K562 (cell line): ENCODE data around the gene SEC16A. TPM values are rescaled to one million over a fixed set of nuclear protein-coding genes. Genes with fewer than 3 reads are reported as not detected.

ENCODE experiments used
- BRD9 ChIP-seq: fragments of 450-650 bp; IDR thresholded peaks from 2 replicates; pipeline ENCODE4 v1.6.1; 2018; ENCODE audit warnings: low read depth; ENCODE audit not compliant: partially characterized antibody
- CHD1 ChIP-seq: fragments of 200-600 bp; sonication (generic); IDR thresholded peaks from one replicate; pipeline ENCODE4 v1.6.1; 2012; ENCODE audit warnings: mild to moderate bottlenecking, moderate library complexity, low read length, inconsistent platforms
- E2F4 ChIP-seq: sonication (generic); formaldehyde crosslinking; IDR thresholded peaks from 2 replicates; pipeline ENCODE4 v1.8.0; 2022; ENCODE audit warnings: mild to moderate bottlenecking, low read depth, missing genetic modification reagents
- FOSL1 ChIP-seq: fragments of 200-800 bp; sonication (Bioruptor generic); conservative IDR thresholded peaks from 2 replicates; pipeline ENCODE4 v1.6.1; 2016; ENCODE audit warnings: missing genetic modification characterization, missing compliant biosample characterization
- NFATC3 ChIP-seq: fragments of 450-650 bp; IDR thresholded peaks from 2 replicates; pipeline ENCODE4 v1.6.1; 2017; ENCODE audit warnings: mild to moderate bottlenecking
- OTX1 ChIP-seq: fragments of 450-650 bp; formaldehyde crosslinking; IDR thresholded peaks from 2 replicates; pipeline ENCODE4 v1.4.0; 2022; ENCODE audit warnings: mild to moderate bottlenecking
- PRMT5 ChIP-seq: sonication (generic); formaldehyde crosslinking; IDR thresholded peaks from 2 replicates; pipeline ENCODE4 v1.5.0; 2020; ENCODE audit warnings: missing genetic modification reagents
- RERE ChIP-seq: sonication (generic); formaldehyde crosslinking; IDR thresholded peaks from 2 replicates; pipeline ENCODE4 v1.8.0; 2023; ENCODE audit warnings: missing genetic modification reagents, mild to moderate bottlenecking, borderline replicate concordance
- TEAD1 ChIP-seq, 2 experiments: fragments of 450-650 bp in 1 of 2; sonication (generic) in 1 of 2; formaldehyde crosslinking; IDR thresholded peaks; 2 replicates each; pipeline versions ENCODE4 v1.4.0 to v1.8.0; 2020 to 2022; ENCODE audit warnings: mild to moderate bottlenecking in 2 of 2, missing genetic modification reagents in 1 of 2
- TEAD4 ChIP-seq, 2 experiments: sonication (generic) in 1 of 2; formaldehyde crosslinking in 1 of 2; IDR thresholded peaks; 2 replicates each; pipeline versions ENCODE4 v1.6.1 to v1.8.0; 2012 to 2022; ENCODE audit warnings: borderline replicate concordance in 1 of 2, inconsistent platforms in 1 of 2, low read length in 1 of 2, mild to moderate bottlenecking in 1 of 2, missing genetic modification reagents in 1 of 2
- TFAP4 ChIP-seq: sonication (generic); formaldehyde crosslinking; IDR thresholded peaks from 2 replicates; pipeline ENCODE4 v1.8.0; 2022; ENCODE audit warnings: missing genetic modification reagents, mild to moderate bottlenecking, moderate library complexity, borderline replicate concordance
- TGIF2 ChIP-seq: sonication (generic); formaldehyde crosslinking; IDR thresholded peaks from 2 replicates; pipeline ENCODE4 v1.8.1; 2022; ENCODE audit warnings: mild to moderate bottlenecking, missing genetic modification reagents, moderate library complexity
- ZNF592 ChIP-seq: fragments of 450-650 bp; IDR thresholded peaks from 2 replicates; pipeline ENCODE4 v1.6.1; 2017; ENCODE audit warnings: antibody characterized with exemption, mild to moderate bottlenecking
- polyA plus RNA-seq, 8 experiments: library from polyadenylated mRNA; depleted of rRNA in 4 of 8; stranded (reverse) in 5 of 8; unstranded in 3 of 8; fragments of >200 nt; fragmentation: Nextera tagmentation in 2 of 8; fragmentation: Illumina TruSeq in 1 of 8; extraction: Ambion mirVana in 2 of 8; extraction: Trizol in 1 of 8; gene quantifications; 2 replicates each; pipeline versions ENCODE4 v1.2.1 to v1.2.3, GENCODE V29; 2011 to 2014; ENCODE audit warnings: inconsistent platforms in 1 of 8, missing spikeins in 1 of 8
- total RNA-seq, 7 experiments: library from RNA; depleted of rRNA in 6 of 7; stranded (reverse); fragments of >200 nt in 6 of 7; fragmentation: Illumina TruSeq in 2 of 7; extraction: Trizol in 2 of 7; gene quantifications; 2 replicates each; pipeline versions ENCODE4 v1.2.1 to v1.2.3, GENCODE V29; 2011 to 2021; ENCODE audit warnings: low replicate concordance in 1 of 7

Gene SEC16A
- total and polyA plus RNA-seq, 9 of the 15 experiments (the other 6 are each of a cell fraction or from before 2014, with no cell fraction given), result 8.3 to 62.8 (median 14.0) TPM

- TF ChIP-seq RERE (CRISPR knock-in tag) (0 out of 2 replicates have a peak, but pooled peaks have one; percentile 60), CHD1 (peak; percentile 39), TFAP4 (CRISPR knock-in tag) (peak; percentile 12; the same call in 1 of the 2 replicates), FOSL1 (tag) (no peak), OTX1 (CRISPR knock-in tag) (no peak), BRD9 (no peak), ZNF592 (peak; percentile 72), NFATC3 (no peak), PRMT5 (CRISPR knock-in tag) (no peak), TEAD4 (IDR thresholded peaks at IDR 0.05; ENCODE audit: low read length) (no peak), TEAD4 (CRISPR knock-in tag; IDR thresholded peaks at IDR 0.05; ENCODE audit: borderline replicate concordance) (0 out of 2 replicates have a peak, but pooled peaks have one; percentile 56), E2F4 (CRISPR knock-in tag) (no peak), TEAD1 (CRISPR knock-in tag; IDR thresholded peaks at IDR 0.05) (peak in 1 of 2 experiments; percentile 15; a peak in 1 of 4 replicates), TGIF2 (CRISPR knock-in tag) (0 out of 2 replicates have a peak, but pooled peaks have one; percentile 22)
Measured at GRCh38 chr9:136409557-136410455, 73.0 kb downstream of the SEC16A start (continued).
